Stimulated activated naive CD4-positive, alpha-beta T cell treated with Interleukin-2 at 50 U/mL for 16 hours (primary cell): ENCODE measurements around the gene CLIP4.

Source experiments
- DNase-seq: peaks from one replicate; lab custom pipeline; 2025; lab: John Stamatoyannopoulos, UW

CLIP4 gene

GRCh38 chr2:29222381-29223179 lies 107.4 kb downstream of the CLIP4 start:
- no peak for DNase-seq

GRCh38 chr2:29223257-29223656 lies 108.0 kb downstream of the CLIP4 start:
- no peak for DNase-seq

GRCh38 chr2:29223851-29224692 lies 108.9 kb downstream of the CLIP4 start:
- no peak for DNase-seq

- DNase-seq = no peak
Measured at GRCh38 chr2:29224693-29225551, 109.7 kb downstream of the CLIP4 start.

GRCh38 chr2:29225814-29226213 lies 110.6 kb downstream of the CLIP4 start:
- no peak for DNase-seq

GRCh38 chr2:29226375-29226774 lies 111.2 kb downstream of the CLIP4 start:
- DNase-seq = no peak

- no peak for DNase-seq
Measured at GRCh38 chr2:29226808-29227207, 111.6 kb downstream of the CLIP4 start.

GRCh38 chr2:29227935-29228675 lies 112.9 kb downstream of the CLIP4 start:
- DNase-seq = no peak

GRCh38 chr2:29228947-29229346 lies 113.7 kb downstream of the CLIP4 start:
- DNase-seq = no peak

- DNase-seq = no peak
Measured at GRCh38 chr2:29229640-29230039, 114.4 kb downstream of the CLIP4 start.

GRCh38 chr2:29232041-29232440 lies 116.8 kb downstream of the CLIP4 start:
- DNase-seq = no peak

- no peak for DNase-seq
Measured at GRCh38 chr2:29233428-29233827, 118.2 kb downstream of the CLIP4 start.

- DNase-seq = no peak
Measured at GRCh38 chr2:29235411-29235810, 120.2 kb downstream of the CLIP4 start.

- DNase-seq = no peak
Measured at GRCh38 chr2:29236074-29236473, 120.9 kb downstream of the CLIP4 start.

GRCh38 chr2:29238497-29238896 lies 123.3 kb downstream of the CLIP4 start:
- DNase-seq = no peak
